GM21390 (cell line): Measurements from ENCODE around the gene FCER2.
"Not testable (repeated sequence)": the region's sequence is repeated elsewhere in the genome, so short reads cannot be mapped to it uniquely, and the experiment has no call there.

Source experiments
- ATAC-seq: cut with Tn5 transposase; IDR thresholded peaks from one replicate; pipeline ENCODE4 v1.9.1; 2021; ENCODE audit not compliant: unreplicated experiment

The FCER2 gene

GRCh38 chr19:7701654-7702457 lies at the start of gene FCER2:
FCER2 (minus strand) TSS chr19:7702131; CDS start chr19:7699760, 2,371 bp downstream.
- ATAC-seq, result peak; percentile 57

DNA sequence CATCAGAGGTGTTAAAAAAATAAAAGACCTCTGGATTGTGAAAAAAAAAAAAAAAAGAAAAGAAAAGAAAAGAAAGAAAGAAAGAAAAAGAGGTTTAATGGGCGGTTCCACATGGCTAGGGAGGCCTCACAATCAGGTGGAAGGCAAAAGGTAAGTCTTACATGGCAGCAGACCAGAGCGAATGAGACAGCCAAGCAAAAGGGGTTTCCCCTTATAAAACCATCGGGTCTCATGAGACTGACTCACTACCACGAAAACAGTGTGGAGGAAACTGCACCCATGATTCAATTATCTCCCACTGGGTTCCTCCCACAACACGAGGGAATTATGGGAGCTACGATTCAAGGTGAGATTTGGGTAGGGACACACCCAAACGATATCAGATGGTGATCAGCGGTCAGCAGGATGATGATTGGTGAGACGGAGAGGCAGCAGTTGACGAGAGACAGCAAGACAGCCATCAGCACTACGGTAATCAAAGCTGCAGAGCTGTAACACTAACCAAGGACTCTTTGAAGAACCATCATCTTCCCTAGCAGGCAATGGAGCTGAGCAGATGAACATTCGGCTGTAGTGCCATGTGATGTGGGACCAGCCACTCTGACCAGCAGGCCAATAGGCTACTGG lies 49.3 kb upstream of the FCER2 start:
- ATAC-seq, result no peak

DNA sequence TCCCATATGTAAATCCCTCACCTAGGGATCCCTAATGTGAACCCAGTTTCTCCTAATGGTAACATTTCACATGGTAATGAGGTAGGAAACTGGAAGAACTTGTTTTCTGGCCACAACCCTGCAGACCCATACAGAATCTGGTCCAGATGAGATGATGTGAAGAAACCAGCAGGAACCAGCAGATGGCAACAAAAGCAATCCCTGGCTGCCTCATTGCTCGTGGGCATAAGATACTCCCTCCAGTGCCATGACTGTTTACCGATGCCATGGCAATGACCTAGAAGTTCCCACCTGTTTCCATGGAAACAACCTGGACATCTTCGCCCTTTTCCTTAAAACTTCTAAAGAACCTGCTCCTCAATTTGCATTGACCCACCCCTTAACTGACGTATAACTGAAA lies 46.8 kb upstream of the FCER2 start:
- no peak for ATAC-seq

DNA sequence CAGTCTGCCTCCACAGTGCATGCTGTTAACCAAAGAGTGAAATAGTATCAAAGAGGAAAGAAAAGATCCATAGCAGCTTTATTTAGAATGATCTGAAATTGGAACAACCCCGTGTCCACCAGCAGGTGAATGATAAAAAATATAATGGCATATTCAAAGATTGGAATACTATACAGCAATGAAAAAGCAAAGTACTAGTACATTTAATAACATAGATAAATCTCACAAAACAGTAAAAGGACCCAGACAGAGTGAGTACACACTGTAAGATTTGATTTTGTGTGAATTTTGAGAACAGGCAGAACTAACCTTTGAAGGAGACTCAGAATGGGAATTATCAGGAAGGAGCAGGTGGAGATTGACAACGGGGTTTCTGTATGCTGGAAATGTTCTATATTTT lies 46.2 kb upstream of the FCER2 start:
- no peak for ATAC-seq

DNA sequence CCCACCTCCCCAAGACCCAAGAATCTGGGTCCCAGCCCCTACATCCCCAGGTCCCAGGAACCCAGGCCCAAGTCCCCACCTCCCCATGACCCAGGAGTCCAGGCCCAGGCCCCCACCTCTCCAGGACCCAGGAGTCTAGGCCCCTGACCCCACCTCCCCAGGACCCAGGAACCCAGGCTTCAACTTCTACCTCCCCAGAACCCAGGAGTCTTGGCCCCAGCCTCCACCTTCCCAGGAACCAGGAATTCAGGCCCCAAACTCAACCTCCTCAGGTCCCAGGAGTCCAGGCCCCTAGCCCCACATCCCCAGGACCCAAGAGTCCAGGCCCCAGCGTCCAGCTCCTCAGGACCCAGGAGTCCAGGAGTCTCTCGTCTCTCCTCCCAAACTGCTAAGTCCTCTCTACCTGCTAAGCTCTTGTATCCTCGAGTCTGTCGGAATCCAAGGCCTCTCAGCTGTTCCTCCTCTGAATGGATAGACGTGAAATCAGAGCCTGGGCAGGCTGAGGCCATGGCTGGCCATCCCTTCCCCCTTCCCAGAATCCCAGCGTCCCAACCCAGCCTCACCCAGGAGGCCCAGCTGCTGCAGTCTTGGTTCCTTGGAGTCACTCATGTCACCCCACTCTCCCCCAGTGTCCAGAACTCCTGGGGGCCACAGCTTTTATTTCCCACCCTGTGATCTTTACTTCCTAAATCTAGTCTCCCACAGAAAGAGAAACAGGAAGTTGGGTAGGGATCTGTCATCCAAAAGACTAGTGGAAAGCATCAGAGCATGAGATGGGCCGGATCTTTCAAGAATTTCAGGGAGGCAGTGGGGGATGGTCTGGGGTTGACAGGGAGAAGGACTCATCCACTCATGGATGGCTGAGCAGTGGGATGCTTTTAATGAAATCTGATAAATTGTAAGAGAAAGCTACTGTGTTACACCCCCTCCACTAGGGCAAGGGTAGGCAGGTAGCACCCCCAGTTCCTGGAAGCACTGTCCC lies 45.3 kb upstream of the FCER2 start, which contains the start of gene CD209:
CD209 (minus strand) TSS at position 632 of the 982 bp plus-strand sequence; CDS start at position 609, 23 bp downstream.
- ATAC-seq, result no peak

DNA sequence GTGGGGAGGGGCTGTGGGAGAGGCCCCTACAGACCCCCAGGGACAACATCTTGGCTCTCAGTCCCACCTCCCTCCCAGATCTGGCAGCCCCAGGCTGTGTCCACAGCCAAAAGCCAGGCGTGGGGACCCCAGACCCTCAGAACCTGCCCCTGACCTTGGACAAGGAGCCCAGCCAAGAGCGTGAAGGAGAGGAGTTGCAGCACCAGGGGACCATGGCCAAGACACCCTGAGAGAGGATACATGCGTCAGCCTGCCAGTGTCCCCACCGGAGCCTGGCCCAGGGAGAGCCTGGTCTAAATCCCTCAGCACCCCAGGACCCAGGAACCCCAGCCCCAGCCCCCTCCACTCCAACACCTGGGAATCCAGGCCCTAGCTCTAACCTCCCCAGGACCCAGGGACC lies 44.4 kb upstream of the FCER2 start:
- ATAC-seq, result not testable (repeated sequence)

GRCh38 chr19:7744871-7745650 lies 43.1 kb upstream of the FCER2 start:
- ATAC-seq, result no peak

GRCh38 chr19:7744199-7744786 lies 42.4 kb upstream of the FCER2 start:
- no peak for ATAC-seq

GRCh38 chr19:7743425-7743841 lies 41.5 kb upstream of the FCER2 start:
- no peak for ATAC-seq

- ATAC-seq, result no peak
These were observed 41.1 kb upstream of the FCER2 start for GRCh38 chr19:7742991-7743390.

GRCh38 chr19:7742575-7742974 lies 40.6 kb upstream of the FCER2 start:
- ATAC-seq, result no peak

DNA sequence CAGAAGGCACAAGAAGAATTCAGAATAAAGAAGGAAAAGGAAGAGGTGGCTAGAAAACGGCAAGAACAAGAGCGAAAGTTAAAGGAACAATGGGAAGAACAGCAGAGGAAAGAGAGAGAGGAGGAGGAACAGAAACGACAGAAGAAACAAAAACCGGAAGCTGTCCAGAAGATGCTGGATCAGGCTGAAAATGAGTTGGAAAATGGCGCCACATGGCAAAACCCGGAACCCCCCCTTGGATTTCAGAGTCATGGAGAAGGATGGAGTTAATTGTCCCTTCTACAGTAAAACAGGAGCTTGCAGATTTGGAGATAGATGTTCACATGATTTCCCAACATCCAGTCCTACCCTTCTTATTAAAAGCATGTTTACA lies 38.7 kb upstream of the FCER2 start:
- no peak for ATAC-seq

DNA sequence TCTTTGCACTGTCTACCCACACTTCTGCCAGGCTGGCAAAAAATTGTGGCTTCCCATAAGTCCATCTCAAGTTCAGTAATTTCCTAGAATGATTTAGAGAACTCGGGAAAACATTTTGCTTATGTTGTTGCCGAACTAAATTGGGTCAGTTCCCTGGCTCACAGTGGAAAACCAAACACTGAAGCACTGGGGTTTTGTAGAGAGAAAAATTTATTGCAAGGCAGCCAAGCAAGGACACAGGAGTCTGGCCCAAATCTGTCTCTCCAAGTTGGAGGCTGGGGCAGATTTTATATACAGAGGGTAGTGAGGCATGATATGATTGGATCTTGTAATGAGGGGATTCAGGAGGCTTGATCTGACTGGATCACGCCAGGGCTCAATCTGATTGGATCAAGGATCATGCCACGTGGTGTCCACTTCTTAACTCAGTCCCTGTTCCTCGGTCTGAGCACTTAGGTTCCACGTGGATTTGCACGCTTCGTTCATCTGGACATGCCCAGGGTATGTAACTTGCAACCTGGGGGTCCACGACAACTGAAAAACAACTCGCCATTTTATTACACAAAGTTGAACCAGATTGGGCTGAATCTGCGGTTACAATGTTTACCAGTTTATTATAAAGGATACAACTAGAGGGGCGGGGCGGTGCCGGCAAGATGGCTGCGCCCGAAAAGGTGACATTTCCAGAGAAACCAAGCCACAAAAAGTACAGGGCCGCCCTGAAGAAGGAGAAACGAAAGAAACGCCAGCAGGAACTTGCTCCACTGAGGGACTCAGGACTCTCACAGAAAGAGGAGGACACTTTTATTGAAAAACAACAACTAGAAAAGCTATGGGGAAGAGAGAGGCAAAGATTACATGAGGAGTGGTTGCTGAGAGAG lies 38.1 kb upstream of the FCER2 start:
- ATAC-seq, result no peak

DNA sequence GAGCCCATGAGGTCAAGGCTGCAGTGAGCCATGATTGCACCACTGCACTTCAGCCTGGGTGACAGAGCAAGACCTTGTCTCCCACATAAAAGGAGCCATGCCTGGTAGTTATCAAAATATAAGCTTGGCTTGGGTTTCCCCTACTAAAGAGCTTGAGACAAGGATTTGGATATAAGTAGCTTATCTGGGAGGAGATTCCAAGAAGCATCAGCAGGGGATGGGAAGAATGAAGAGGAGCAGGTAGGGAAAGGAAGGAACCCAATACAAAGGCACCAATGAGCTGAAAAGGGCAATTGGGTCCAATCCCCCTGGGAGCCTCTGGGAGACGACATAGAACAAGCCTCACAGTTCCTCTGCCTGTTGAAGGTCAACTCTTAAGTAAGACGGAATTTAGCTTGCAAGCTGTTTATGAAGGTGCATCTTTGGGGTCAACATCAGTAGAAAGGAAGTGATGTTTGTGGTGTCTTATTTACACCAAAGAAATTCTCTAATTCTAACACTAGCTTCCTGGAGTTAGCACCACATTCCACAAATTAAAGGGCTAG lies 37.4 kb upstream of the FCER2 start:
- no peak for ATAC-seq

DNA sequence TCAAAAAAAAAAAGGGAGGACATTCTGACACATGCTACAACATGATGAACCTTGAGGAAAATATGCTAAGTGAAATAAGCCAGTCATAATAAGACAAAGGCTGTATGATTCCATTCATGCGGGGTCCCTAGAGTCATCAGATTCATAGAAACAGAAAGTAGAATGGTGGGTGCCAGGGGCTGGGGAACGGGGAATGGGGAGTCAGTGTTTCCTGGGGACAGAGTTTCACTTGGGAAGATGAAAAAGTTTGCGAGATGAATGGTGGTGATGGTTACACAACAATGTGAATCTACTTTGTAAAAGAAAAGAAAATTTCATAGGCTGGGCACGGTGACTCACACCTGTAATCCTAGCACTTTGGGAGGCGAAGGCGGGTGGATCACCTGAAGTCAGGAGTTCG lies 36.1 kb upstream of the FCER2 start:
- no peak for ATAC-seq

DNA sequence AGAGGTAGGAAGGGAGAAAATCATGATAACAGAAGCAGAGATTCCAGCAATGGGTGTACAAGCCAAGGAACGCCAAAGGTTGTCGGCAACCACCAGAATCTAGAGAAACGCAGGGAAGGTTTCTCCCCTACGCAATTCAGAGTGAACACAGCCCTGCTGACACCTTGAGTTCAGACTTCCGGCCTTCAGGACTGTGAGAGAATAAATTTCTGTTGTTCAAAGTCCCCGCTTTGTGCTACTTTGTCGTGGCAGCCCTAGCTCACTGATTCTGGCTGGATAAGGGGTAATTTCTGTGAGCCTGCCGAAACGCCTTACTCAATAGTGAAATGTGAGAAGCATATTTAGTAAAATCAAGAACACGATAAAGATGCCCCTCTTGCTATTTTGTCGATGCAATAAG lies 35.3 kb upstream of the FCER2 start:
- no peak for ATAC-seq

DNA sequence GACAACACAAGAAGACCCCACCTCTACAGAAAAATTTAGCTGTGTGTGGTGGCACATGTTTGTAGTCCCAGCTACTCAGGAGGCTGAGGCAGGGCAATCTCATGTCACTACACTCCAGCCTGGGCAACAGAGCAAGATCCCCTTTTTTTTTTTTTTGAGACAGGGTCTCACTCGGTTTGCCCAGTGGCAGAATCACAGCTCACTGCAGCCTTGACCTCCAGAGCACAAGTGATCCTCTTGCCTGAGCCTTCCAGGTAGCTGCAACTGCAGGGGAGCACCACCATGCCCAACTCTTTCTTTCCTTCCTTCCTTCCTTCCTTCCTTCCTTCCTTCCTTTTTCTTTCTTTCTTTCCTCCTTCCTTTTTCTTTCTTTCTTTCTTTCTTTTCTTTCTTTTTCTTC lies 34.2 kb upstream of the FCER2 start:
- no peak for ATAC-seq

GRCh38 chr19:7734220-7735203 lies 32.6 kb upstream of the FCER2 start:
- ATAC-seq, result no peak
